PC-9 (cell line): Measurements from ENCODE around the gene PCDHGC4.

Experiments used
- CTCF ChIP-seq: fragments of 200-600 bp; sonication (generic); conservative IDR thresholded peaks from 2 replicates; pipeline ENCODE4 v1.6.1; 2017; ENCODE audit warnings: mixed run types, antibody characterized with exemption, mild to moderate bottlenecking, moderate library complexity
- EZH2 ChIP-seq: fragments of 200-600 bp; sonication (generic); IDR thresholded peaks from 2 replicates; pipeline ENCODE4 v1.8.0; 2017; ENCODE audit warnings: antibody characterized with exemption, low read depth

DNA sequence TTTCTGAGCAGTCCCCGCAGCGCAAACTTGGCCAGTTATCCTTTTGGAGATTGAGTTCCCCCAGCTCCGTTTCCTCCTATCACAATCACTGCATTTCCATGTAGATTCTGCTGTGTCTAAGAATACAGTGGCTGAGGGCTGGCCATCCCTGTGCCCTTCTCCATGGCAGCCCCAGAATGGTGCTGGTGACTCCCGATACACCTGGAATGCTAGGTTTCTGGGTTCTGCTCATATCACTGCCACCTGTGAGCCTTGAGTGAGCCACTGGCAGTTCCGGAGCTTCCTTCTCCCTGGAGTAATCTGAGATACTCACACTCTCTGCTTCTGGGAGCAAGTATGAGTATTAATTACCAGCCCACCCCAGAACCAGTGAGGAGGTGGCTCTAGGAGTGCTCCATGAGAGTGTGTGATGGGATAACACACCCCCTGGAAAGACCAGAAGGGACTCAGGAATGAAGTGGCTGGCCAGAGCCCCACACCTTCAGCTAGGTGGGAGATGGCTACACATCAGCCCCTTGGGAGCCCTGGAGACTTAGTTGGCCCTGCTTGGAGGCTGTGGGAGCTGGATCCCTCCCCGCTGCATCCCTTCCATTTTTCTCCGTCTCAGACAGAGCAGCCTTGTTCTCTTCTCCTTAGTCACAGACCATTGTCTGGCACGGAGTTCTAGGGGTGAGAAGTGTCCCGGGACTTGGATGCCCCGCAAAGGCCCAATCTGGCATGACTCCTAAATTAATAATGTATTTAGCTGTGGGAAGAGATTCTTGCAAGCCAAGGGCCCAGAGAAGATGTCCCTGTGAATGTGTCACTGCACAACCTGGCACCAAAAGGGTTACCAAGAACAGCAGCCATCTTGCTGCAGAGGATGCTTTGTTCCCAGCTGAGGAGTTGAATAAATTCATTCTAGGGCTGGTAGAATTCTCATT is 8.9 kb downstream of the PCDHGC4 start:
- no peak for TF ChIP-seq CTCF
- no peak for TF ChIP-seq EZH2
